ENCODE results near the gene C3orf18. TPM values are rescaled to one million over a fixed set of nuclear protein-coding genes. Genes with fewer than 3 reads are reported as not detected.

The C3orf18 gene
- total RNA-seq, 1 experiment from 2014 or later = 7.1 TPM

- Histone ChIP-seq H2BK120ac (ENCODE audit: low read depth, low read length, poor library complexity, severe bottlenecking) (no peak overlapping the region), H3K4me2 (ENCODE audit: insufficient read depth, insufficient read length, low read length) (no peak overlapping the region), H3K27ac (ENCODE audit: insufficient read length, low read depth, low read length) (no peak overlapping the region), H4K20me1 (ENCODE audit: control insufficient read depth, insufficient read depth, insufficient read length) (no peaks in the 10 kb centered on the region), H4K91ac (ENCODE audit: insufficient read length, low read depth, low read length) (no peak overlapping the region), H3K14ac (ENCODE audit: insufficient read depth, low read length) (no peak overlapping the region), H3K23me2 (ENCODE audit: insufficient read length, low read depth, low read length, poor library complexity, severe bottlenecking) (no peaks in the 10 kb centered on the region), H3K27me3 (ENCODE audit: insufficient read depth, low read length) (no peaks in the 10 kb centered on the region), H4K5ac (ENCODE audit: insufficient read length, low read depth, low read length) (no peak overlapping the region), H3K9me3 (ENCODE audit: control insufficient read depth, low read depth, low read length) (no peaks in the 10 kb centered on the region), H2BK15ac (ENCODE audit: low read depth, low read length) (no peak overlapping the region), H3T11ph (ENCODE audit: low read length) (no peak overlapping the region), H3K79me1 (ENCODE audit: insufficient read depth, low read depth, low read length, poor library complexity, severe bottlenecking) (no peaks in the 10 kb centered on the region), H3K4ac (ENCODE audit: low read depth, low read length) (no peak overlapping the region), H2AK5ac (ENCODE audit: insufficient read length, low read length) (no peak overlapping the region), H4K8ac (replicated peaks; ENCODE audit: insufficient read length, low read depth, low read length) (no peak overlapping the region), H2BK12ac (ENCODE audit: insufficient read length, low read depth, low read length) (no peak overlapping the region), H2BK5ac (ENCODE audit: insufficient read length, low read length) (no peak overlapping the region), H3K79me2 (ENCODE audit: insufficient read depth, low read length) (no peaks in the 10 kb centered on the region), H3K4me1 (ENCODE audit: insufficient read depth, low read length) (no peaks in the 10 kb centered on the region), H3K56ac (ENCODE audit: insufficient read length, low read depth, low read length) (no peak overlapping the region), H2AFZ (ENCODE audit: low read length) (no peak overlapping the region), H2BK20ac (ENCODE audit: low read depth, low read length, poor library complexity, severe bottlenecking) (no peak overlapping the region), H3K9ac (ENCODE audit: extremely low read depth, insufficient read length, low read length) (no peak overlapping the region), H3K18ac (ENCODE audit: insufficient read length, low read depth, low read length) (no peak overlapping the region), H3K23ac (ENCODE audit: insufficient read length, low read depth, low read length) (no peak overlapping the region)
- no peak for DNase-seq
- H3K27me3 Mint-ChIP-seq (ENCODE audit: low read depth) = peaks cover 13% of the 10 kb centered on the region
- H3K36me3 Mint-ChIP-seq (ENCODE audit: insufficient read depth in 1 of 3, low read depth in 3 of 3) = no peaks in the 10 kb centered on the region
- WGBS (ENCODE audit: extremely low coverage, insufficient read length, low lambda C conversion rate) = no CpG with 5 or more reads among the region's 6 CpGs
- no peaks in the 10 kb centered on the region for H3K4me1 Mint-ChIP-seq
- H3K4me3 Mint-ChIP-seq = no peak overlapping the region
- TF ChIP-seq CTCF (conservative IDR thresholded peaks at IDR 0.05) = no peak
- H3K9me3 Mint-ChIP-seq = no peaks in the 10 kb centered on the region
- no peak overlapping the region for H3K27ac Mint-ChIP-seq
Measured at GRCh38 chr3:50599115-50599715, 31.7 kb upstream of the C3orf18 start.

Measured in H9 (cell line).